ENCODE data around the gene NFIA. TPM values are rescaled to one million over a fixed set of nuclear protein-coding genes. Genes with fewer than 3 reads are reported as not detected.

NFIA gene
- total RNA-seq, 2 donors from 2014 or later, result 0.88 to 3.1 TPM

DNA sequence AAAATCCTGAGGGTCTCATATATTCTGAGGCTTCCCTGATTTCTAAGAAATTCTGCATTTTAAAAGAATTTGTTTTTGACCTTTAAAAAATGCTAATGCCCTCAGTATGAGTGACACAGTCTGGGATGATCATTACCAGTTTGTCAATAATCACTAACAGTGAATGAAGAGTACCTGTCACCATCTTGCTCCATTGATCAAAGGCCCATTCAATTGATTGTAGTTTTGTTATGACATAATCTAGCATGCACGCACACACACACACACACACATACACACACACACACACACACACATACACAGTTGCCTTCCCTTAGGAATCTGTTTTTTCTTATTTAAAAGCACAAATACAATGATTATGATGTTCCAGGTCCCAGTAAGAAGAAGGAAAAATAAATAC lies 250.4 kb downstream of the NFIA start:
- ATAC-seq (no peak), DNase-seq (ENCODE audit: low spot score in 2 of 2) (no peak)
- H3K9me3 Mint-ChIP-seq, result peaks cover 0 to 8% of the 10 kb centered on the region in 2 donors
- peaks cover 0 to 11% of the 10 kb centered on the region in 2 donors for H3K36me3 Mint-ChIP-seq
- H3K27ac Mint-ChIP-seq, result peak overlapping the region in 1 of 2 donors; percentile 94

DNA sequence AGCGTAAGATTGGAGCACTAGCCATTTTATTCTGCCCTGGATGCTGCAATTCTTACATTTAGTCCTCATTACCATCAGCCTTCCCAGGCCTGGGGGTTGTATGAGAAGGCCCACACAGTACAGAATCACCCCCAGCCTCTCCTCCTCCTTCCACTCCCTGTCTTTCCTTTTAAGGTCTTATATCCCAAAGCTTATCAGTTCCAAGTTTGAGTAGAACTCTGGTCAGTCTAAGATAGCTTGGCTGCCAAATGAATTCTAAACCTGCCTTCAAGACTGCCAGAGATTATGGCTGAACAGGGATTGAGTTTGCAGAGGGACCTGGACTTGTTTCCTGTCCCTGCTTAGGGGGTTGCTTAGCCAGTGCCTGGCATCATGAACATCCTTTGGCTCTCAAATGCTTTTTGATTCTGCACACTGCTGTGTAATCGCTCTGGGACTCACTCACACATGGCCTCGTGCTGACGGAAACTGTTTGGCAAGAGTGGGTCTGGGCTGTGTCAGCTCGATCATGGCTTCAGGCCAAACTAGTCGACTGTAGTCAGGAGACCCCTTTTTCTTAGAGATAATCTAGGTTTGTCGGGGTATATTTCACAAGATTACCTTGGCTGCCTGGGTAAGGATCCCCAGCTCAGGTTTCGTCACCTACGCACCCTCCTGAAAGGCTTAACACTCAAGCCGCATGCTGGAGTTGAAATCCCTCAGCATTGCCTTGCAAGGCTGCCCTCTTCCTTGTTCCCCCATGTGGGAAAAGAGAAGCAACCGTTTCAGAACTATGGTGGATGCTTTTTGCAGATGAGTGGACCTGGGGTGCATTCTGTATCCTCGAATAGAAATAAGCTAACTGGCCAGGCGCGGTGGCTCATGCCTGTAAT lies 252.6 kb downstream of the NFIA start:
- Mint-ChIP-seq H3K36me3 (peaks cover 0 to 6% of the 10 kb centered on the region in 2 donors), H3K9me3 (peaks cover 0 to 2% of the 10 kb centered on the region in 2 donors), H3K27ac (no peak overlapping the region)
- no peak for DNase-seq (ENCODE audit: low spot score in 2 of 2)
- ATAC-seq, result no peak

DNA sequence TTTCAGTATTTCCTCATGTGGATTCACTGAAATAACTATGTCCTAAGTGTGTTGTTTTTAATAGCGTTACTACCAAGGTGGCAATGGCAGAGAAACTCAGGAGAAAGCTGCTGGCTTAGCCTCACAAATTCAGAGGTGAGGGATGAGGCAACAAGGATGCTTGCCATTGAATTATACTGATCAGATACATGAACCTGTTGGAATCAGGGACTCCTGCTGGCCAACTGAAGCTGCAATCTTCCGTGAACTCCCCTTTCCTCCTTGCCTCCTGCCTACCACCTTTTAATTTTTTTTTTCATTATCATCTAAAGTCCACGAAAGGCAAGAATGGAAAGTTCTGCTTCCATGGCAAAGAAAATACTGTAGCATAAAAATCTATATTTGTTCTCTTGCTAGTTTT lies 254.7 kb downstream of the NFIA start:
- no peaks in the 10 kb centered on the region for H3K9me3 Mint-ChIP-seq
- DNase-seq (ENCODE audit: low spot score in 2 of 2), result no peak
- no peaks in the 10 kb centered on the region for H3K36me3 Mint-ChIP-seq
- H3K27ac Mint-ChIP-seq, result no peak overlapping the region
- ATAC-seq, result no peak

GRCh38 chr1:61337441-61337951 lies 255.1 kb downstream of the NFIA start:
- no peaks in the 10 kb centered on the region for H3K9me3 Mint-ChIP-seq
- DNase-seq (ENCODE audit: low spot score in 2 of 2) (no peak), ATAC-seq (no peak)
- H3K36me3 Mint-ChIP-seq, result no peaks in the 10 kb centered on the region
- H3K27ac Mint-ChIP-seq, result no peak overlapping the region

DNA sequence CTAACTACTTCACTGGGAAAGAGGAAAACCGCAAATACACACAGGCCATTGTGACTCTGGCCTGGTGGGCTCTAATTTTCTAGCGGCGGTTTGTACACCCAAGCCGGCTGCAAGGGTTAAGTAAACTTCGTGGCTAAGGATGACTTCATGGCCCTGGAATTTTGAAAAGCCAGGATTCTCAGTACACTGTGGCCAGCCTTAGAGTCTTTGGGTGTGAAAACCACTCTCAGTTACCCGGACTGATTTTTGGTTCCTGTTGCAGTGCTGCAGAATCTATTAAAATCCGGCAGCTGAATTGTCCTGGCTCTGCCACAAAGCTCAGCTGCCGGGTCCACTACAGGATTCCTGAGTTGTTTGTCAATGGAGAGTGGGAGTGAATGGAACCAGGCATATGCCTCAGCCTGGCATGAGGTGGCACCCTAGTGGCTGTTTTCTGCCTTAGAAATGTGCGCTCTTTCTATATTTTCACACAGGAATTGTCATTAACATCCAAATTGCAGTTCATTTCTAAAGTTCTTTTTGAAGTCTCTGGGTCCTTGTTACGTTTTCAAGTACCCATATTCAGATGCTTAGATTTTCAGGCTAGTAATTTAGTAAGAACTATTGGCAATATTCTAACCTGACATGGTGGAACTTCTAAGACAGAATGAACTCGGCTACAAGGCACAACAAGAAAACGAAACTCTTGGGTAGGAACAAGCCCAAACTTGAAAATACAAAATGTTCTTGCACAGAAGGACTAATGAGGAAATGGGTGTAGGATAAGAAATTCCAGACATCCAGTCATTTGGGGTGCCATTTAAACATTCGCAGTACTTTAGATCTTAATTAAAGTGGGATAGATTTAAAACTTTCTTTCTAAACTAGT lies 255.9 kb downstream of the NFIA start:
- peak in 1 of 2 donors; percentile 28 for ATAC-seq
- no peak for DNase-seq (ENCODE audit: low spot score in 2 of 2)
- Mint-ChIP-seq H3K27ac (no peak overlapping the region), H3K36me3 (no peaks in the 10 kb centered on the region), H3K9me3 (no peaks in the 10 kb centered on the region)

DNA sequence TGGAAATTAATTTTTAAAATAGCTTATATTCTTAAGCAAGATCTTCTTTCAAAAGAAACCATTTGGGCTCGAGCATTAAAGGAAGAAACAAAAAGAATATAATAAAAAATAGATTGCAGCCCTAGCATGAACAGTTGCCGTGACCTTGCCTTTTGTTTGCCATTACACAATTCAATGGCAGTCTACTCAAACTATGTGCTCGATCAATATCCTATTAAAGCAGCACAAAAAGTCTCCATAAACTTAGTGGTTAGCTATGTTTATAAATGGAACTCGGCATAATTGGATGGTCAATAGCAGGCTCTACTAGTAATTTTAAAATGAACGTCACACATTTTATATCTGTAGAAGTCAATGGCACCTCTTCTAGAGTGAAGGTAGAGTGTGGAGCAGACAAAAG lies 256.5 kb downstream of the NFIA start:
- no peak for ATAC-seq
- H3K27ac Mint-ChIP-seq, result no peak overlapping the region

DNA sequence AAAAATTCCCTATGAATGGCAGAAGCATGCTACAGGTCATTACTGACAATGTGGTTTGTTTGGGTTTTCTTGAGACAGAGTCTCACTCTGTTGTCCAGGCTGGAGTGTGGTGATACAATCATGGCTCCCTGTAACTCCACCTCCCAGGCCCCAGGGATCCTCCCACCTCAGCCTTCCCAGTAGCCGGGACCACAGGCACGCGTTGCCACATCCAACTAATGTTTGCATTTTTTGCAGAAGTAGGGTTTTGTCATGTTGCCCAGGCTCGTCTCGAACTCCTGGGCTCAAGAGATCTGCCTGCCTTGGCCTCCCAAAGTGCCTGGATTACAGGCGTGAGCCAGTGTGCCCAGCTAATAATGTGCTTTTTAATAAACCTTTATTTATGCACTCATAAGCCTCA lies 259.1 kb downstream of the NFIA start:
- DNase-seq (ENCODE audit: low spot score in 2 of 2) (no peak), ATAC-seq (no peak)
- no peak overlapping the region for H3K27ac Mint-ChIP-seq
- H3K9me3 Mint-ChIP-seq, result peaks cover 0 to under 1% of the 10 kb centered on the region in 2 donors
- peaks cover 0 to under 1% of the 10 kb centered on the region in 2 donors for H3K36me3 Mint-ChIP-seq

More for the DNA sequence above, 256.5 kb downstream of the NFIA start:
- H3K36me3 Mint-ChIP-seq, result no peaks in the 10 kb centered on the region
- DNase-seq (ENCODE audit: low spot score in 2 of 2), result no peak
- no peaks in the 10 kb centered on the region for H3K9me3 Mint-ChIP-seq

- Mint-ChIP-seq H3K27ac (no peak overlapping the region), H3K36me3 (peaks cover 0 to 5% of the 10 kb centered on the region in 2 donors), H3K9me3 (peaks cover 0 to 4% of the 10 kb centered on the region in 2 donors)
- DNase-seq (ENCODE audit: low spot score in 2 of 2), result no peak
- no peak for ATAC-seq
Observed at GRCh38 chr1:61343734-61344420, 261.5 kb downstream of the NFIA start.

GRCh38 chr1:61344696-61345095 lies 262.3 kb downstream of the NFIA start:
- H3K9me3 Mint-ChIP-seq, result peaks cover 0 to 4% of the 10 kb centered on the region in 2 donors
- ATAC-seq (no peak), DNase-seq (ENCODE audit: low spot score in 2 of 2) (no peak)
- H3K36me3 Mint-ChIP-seq, result peaks cover 0 to 5% of the 10 kb centered on the region in 2 donors
- no peak overlapping the region for H3K27ac Mint-ChIP-seq

GRCh38 chr1:61348025-61348665 lies 265.8 kb downstream of the NFIA start:
- Mint-ChIP-seq H3K9me3 (peaks cover 0 to 4% of the 10 kb centered on the region in 2 donors), H3K27ac (no peak overlapping the region), H3K36me3 (peaks cover 0 to 5% of the 10 kb centered on the region in 2 donors)
- DNase-seq (ENCODE audit: low spot score in 2 of 2) (no peak), ATAC-seq (peak; percentile 76 to 85)

- H3K9me3 Mint-ChIP-seq, result no peaks in the 10 kb centered on the region
- no peak overlapping the region for H3K27ac Mint-ChIP-seq
- DNase-seq (ENCODE audit: low spot score in 2 of 2), result no peak
- no peaks in the 10 kb centered on the region for H3K36me3 Mint-ChIP-seq
- ATAC-seq, result no peak
Observed at GRCh38 chr1:61352845-61353435, 270.6 kb downstream of the NFIA start.

DNA sequence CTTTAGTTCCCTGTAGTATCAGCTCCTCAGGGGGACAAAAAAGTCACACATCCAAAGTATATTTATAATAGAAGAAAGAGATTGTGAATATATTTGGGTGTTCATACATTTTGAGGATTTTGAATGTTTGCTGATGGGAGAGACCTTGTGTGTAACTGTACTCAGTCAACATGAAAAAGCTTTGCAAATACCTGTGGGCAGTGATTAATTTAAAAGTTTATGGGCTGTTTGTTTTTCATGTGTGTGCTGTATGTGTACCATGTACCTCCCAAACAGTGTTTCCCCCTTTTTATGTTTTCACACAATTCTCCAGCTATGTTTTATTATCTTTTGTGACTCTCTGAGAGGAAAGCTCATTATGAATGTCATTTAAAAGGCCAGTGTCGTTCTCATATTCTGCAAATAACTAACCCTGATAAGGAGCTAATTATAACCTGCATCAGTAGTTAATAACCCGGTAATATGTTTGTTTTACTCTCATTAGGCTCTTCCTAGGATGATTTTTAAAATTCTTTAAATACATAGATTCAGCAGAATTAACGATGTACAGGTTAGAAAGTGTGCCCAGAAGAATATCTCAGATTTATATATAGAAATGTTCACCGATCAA lies 271.5 kb downstream of the NFIA start:
- Mint-ChIP-seq H3K27ac (no peak overlapping the region), H3K9me3 (no peaks in the 10 kb centered on the region), H3K36me3 (no peaks in the 10 kb centered on the region)
- ATAC-seq, result no peak
- no peak for DNase-seq (ENCODE audit: low spot score in 2 of 2)

DNA sequence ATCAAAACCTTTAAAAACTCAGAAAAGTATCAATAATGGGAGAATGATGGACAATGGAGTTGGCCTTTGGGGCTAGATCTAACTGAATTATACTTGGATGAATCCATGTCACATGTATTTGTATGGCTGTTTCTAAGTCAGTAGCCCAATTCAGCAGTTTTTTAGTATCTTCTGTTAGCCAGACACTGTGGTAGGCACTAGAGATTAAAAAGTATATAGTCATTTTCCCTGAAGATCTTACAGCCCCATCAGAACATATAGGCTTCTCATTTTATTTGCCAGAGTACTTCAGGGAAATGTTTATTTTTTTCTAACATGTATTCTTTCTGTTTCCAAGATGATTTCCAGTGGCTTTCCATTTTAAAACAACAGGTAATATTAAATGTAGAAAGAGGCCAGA lies 273.7 kb downstream of the NFIA start:
- H3K27ac Mint-ChIP-seq, result no peak overlapping the region
- DNase-seq (ENCODE audit: low spot score in 2 of 2), result no peak
- H3K36me3 Mint-ChIP-seq, result no peaks in the 10 kb centered on the region
- no peak for ATAC-seq
- H3K9me3 Mint-ChIP-seq, result no peaks in the 10 kb centered on the region

GRCh38 chr1:61356995-61357394 lies 274.6 kb downstream of the NFIA start:
- H3K27ac Mint-ChIP-seq, result no peak overlapping the region
- no peaks in the 10 kb centered on the region for H3K36me3 Mint-ChIP-seq
- no peak for DNase-seq (ENCODE audit: low spot score in 2 of 2)
- no peak for ATAC-seq
- H3K9me3 Mint-ChIP-seq, result no peaks in the 10 kb centered on the region

GRCh38 chr1:61357539-61357938 lies 275.2 kb downstream of the NFIA start:
- ATAC-seq, result no peak
- H3K27ac Mint-ChIP-seq, result no peak overlapping the region
- H3K9me3 Mint-ChIP-seq, result no peaks in the 10 kb centered on the region
- DNase-seq (ENCODE audit: low spot score in 2 of 2), result no peak
- H3K36me3 Mint-ChIP-seq, result no peaks in the 10 kb centered on the region
